ENCODE measurements around the gene CT45A6. TPM values are rescaled to one million over a fixed set of nuclear protein-coding genes. Genes with fewer than 3 reads are reported as not detected.
"Not testable (repeated sequence)": the region's sequence is repeated elsewhere in the genome, so short reads cannot be mapped to it uniquely, and the experiment has no call there.

CT45A6 gene, protein sequence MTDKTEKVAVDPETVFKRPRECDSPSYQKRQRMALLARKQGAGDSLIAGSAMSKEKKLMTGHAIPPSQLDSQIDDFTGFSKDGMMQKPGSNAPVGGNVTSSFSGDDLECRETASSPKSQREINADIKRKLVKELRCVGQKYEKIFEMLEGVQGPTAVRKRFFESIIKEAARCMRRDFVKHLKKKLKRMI
- polyA plus RNA-seq (2012; ENCODE audit: low read depth, missing spikeins), result not detected

GRCh38 chrX:135802687-135803086 is at the start of gene CT45A6:
TSS of gene CT45A6 (minus strand) at chrX:135802787. CDS start at chrX:135798993, 3,794 bp downstream.
- not testable (repeated sequence) for FAIRE-seq; DNase-seq (ENCODE audit: insufficient read length, low spot score)

DNA sequence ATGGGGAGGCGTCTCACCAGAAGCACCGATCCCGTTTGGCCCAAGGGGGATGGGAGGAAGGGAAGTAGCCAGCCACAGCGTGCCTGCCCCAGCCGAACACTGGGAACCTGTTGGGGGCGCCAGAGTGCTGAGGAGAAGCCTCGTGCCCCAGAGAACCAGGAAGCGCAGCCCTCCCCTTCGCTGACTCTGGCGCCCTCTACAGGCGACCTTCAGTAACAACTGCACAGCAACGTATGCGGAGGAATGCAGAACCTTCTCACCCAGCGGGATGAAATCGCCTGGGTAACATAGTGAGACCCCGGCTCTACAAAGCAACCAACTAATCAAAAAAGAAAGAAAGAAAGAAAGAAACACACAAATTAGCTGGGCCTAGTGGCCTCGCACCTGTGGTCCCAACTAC is 34.6 kb upstream of the CT45A6 start, which contains the start of gene CT45A7:
Gene CT45A7, minus strand, starts transcription at position 101 of the 400 bp plus-strand sequence. CDS start 3,747 bp downstream, outside the sequence.
- FAIRE-seq; DNase-seq (ENCODE audit: insufficient read length, low spot score): not testable (repeated sequence)

- DNase-seq (ENCODE audit: insufficient read length, low spot score); FAIRE-seq: not testable (repeated sequence)
Measured at GRCh38 chrX:135819912-135820311, 17.3 kb upstream of the CT45A6 start, which contains the start of gene CT45A2. TSS of gene CT45A2 (minus strand) at chrX:135820012. CDS start at chrX:135816265, 3,747 bp downstream.

- not testable (repeated sequence) for DNase-seq (ENCODE audit: insufficient read length, low spot score); FAIRE-seq
Measured at GRCh38 chrX:135785403-135785802, 17.2 kb downstream of the CT45A6 start, which contains the start of gene CT45A5. TSS of gene CT45A5 (minus strand) at chrX:135785503. CDS start at chrX:135781729, 3,774 bp downstream.

GRCh38 chrX:135768091-135768490 is 34.5 kb downstream of the CT45A6 start, which contains the start of gene CT45A3:
TSS of gene CT45A3 (minus strand) at chrX:135768191. CDS start at chrX:135764444, 3,747 bp downstream.
- DNase-seq (ENCODE audit: insufficient read length, low spot score); FAIRE-seq: not testable (repeated sequence)

DNA sequence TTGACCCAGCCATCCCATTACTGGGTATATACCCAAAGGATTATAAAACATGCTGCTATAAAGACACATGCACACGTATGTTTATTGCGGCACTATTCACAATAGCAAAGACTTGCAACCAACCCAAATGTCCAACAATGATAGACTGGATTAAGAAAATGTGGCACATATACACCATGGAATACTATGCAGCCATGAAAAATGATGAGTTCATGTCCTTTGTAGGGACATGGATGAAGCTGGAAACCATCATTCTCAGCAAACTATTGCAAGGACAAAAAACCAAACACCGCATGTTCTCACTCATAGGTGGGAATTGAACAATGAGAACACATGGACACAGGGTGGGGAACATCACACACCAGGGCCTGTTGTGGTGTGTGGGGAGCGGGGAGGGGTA is 57.8 kb downstream of the CT45A6 start:
- not testable (repeated sequence) for FAIRE-seq; DNase-seq (ENCODE audit: insufficient read length, low spot score)

All from GM12891 (cell line).